A549 (cell line): ENCODE measurements around the gene MTFP1. TPM values are rescaled to one million over a fixed set of nuclear protein-coding genes. Genes with fewer than 3 reads are reported as not detected.

Experiments
- ATAC-seq, 2 experiments: fragments of 200-7000 bp in 1 of 2; fragments of >200 bp in 1 of 2; cut with Nextera tagmentation in 1 of 2; cut with Tn5 transposase in 1 of 2; 3 replicates each; pipeline versions ENCODE4 v1.8.0 to v1.9.1; 2018 to 2020; ENCODE audit warnings: mild to moderate bottlenecking in 1 of 2, moderate library complexity in 1 of 2
- CTCF ChIA-PET: fragments of 300-600 bp; sonication (Branson Sonifier 250); formaldehyde crosslinking; extraction: SDS; loops from one replicate; lab custom pipeline; 2021; ENCODE audit warnings: antibody characterized with exemption, inconsistent platforms; lab: Yijun Ruan, JAX
- POLR2A ChIA-PET: fragments of 350-600 bp; formaldehyde crosslinking; extraction: SDS; loops from one replicate; lab custom pipeline; 2021; ENCODE audit warnings: antibody characterized with exemption, inconsistent platforms; lab: Yijun Ruan, JAX
- DNase-seq, 2 experiments: peaks; one replicate each; pipeline versions ENCODE4 v3.0.0 to v3.0.0-alpha.2; 2011 to 2016; ENCODE audit warnings: low read depth in 1 of 2, low spot score in 1 of 2
- FAIRE-seq: peaks from 2 replicates; lab custom pipeline; 2011; peaks lifted over from hg19 to GRCh38; lab: Jason Lieb, UNC
- H3K27ac ChIP-seq, 2 experiments: fragments of >200 bp; sonication (Bioruptor Twin); formaldehyde crosslinking; 3 replicates each; pipeline ENCODE4 v1.5.1; 2016 to 2017
- H3K4me1 ChIP-seq: fragments of >200 bp; sonication (Bioruptor Twin); formaldehyde crosslinking; 3 replicates; pipeline ENCODE4 v1.6.1; 2016
- H3K4me2 ChIP-seq: fragments of >200 bp; sonication (Bioruptor Twin); formaldehyde crosslinking; 3 replicates; pipeline ENCODE4 v1.6.1; 2016
- H3K4me3 ChIP-seq: fragments of >200 bp; sonication (Bioruptor Twin); formaldehyde crosslinking; 3 replicates; pipeline ENCODE4 v1.5.1; 2016
- H3K9me3 ChIP-seq: fragments of >200 bp; sonication (Bioruptor Twin); formaldehyde crosslinking; 3 replicates; pipeline ENCODE4 v1.6.1; 2016
- CBX2 ChIP-seq: fragments of 200-600 bp; sonication (generic); IDR thresholded peaks from 2 replicates; pipeline ENCODE4 v1.6.1; 2016; ENCODE audit warnings: low read depth, mild to moderate bottlenecking, borderline replicate concordance
- CBX8 ChIP-seq: fragments of 200-600 bp; sonication (generic); IDR thresholded peaks from 2 replicates; pipeline ENCODE4 v1.6.1; 2016
- CEBPB ChIP-seq, 2 experiments: fragments of >200 bp in 1 of 2; sonication (Bioruptor Twin) in 1 of 2; formaldehyde crosslinking in 1 of 2; IDR thresholded peaks; 2 replicates each; pipeline ENCODE4 v1.6.1; 2012 to 2016
- EHF ChIP-seq: fragments of 250-450 bp; sonication (Bioruptor Pico); IDR thresholded peaks from 2 replicates; pipeline ENCODE4 v1.5.0; 2020; ENCODE audit warnings: mild to moderate bottlenecking
- EHMT2 ChIP-seq: fragments of 200-600 bp; sonication (generic); IDR thresholded peaks from 2 replicates; pipeline ENCODE4 v1.6.1; 2016; ENCODE audit warnings: antibody characterized with exemption, low read depth, mild to moderate bottlenecking, moderate library complexity
- EP300 ChIP-seq, 2 experiments: fragments of >200 bp; sonication (Bioruptor Twin); formaldehyde crosslinking; IDR thresholded peaks; 2 replicates in 1 of 2; 3 replicates in 1 of 2; pipeline ENCODE4 v1.6.1; 2016 to 2017
- ESRRA ChIP-seq: fragments of 150-350 bp; IDR thresholded peaks from 2 replicates; pipeline ENCODE4 v1.6.1; 2014; ENCODE audit warnings: mild to moderate bottlenecking, low read length, borderline replicate concordance
- FOSB ChIP-seq: fragments of 250-450 bp; sonication (Bioruptor Pico); IDR thresholded peaks from 2 replicates; pipeline ENCODE4 v1.5.0; 2020; ENCODE audit warnings: mild to moderate bottlenecking, moderate library complexity
- FOSL2 ChIP-seq, 2 experiments: fragments of 450-650 bp in 1 of 2; fragments of >200 bp in 1 of 2; sonication (Bioruptor Twin) in 1 of 2; formaldehyde crosslinking; IDR thresholded peaks; 2 replicates each; pipeline versions ENCODE4 v1.5.0 to v1.6.1; 2016 to 2020; ENCODE audit warnings: mild to moderate bottlenecking in 1 of 2, moderate library complexity in 1 of 2
- FOXS1 ChIP-seq: fragments of 250-450 bp; sonication (Bioruptor Pico); IDR thresholded peaks from 2 replicates; pipeline ENCODE4 v1.5.0; 2020; ENCODE audit warnings: mild to moderate bottlenecking, moderate library complexity
- HOXA7 ChIP-seq: fragments of 250-450 bp; sonication (Bioruptor Pico); IDR thresholded peaks from 2 replicates; pipeline ENCODE4 v1.5.0; 2020; ENCODE audit warnings: mild to moderate bottlenecking, moderate library complexity
- KDM1A ChIP-seq: fragments of 200-600 bp; sonication (generic); IDR thresholded peaks from 2 replicates; pipeline ENCODE4 v1.6.1; 2016; ENCODE audit warnings: low read depth, mild to moderate bottlenecking
- MAFK ChIP-seq: fragments of 450-650 bp; IDR thresholded peaks from 2 replicates; pipeline ENCODE4 v1.6.1; 2014; ENCODE audit not compliant: partially characterized antibody
- NPAS2 ChIP-seq: fragments of 250-450 bp; sonication (Bioruptor Pico); IDR thresholded peaks from 2 replicates; pipeline ENCODE4 v1.8.0; 2022; ENCODE audit warnings: mild to moderate bottlenecking, moderate library complexity, borderline replicate concordance
- PHF8 ChIP-seq: fragments of 200-600 bp; sonication (generic); IDR thresholded peaks from 2 replicates; pipeline ENCODE4 v1.6.1; 2016; ENCODE audit warnings: low read depth, mild to moderate bottlenecking, antibody characterized with exemption, moderate library complexity, borderline replicate concordance
- RAD21 ChIP-seq, 2 experiments: fragments of >200 bp in 1 of 2; sonication (Bioruptor Twin) in 1 of 2; formaldehyde crosslinking in 1 of 2; IDR thresholded peaks in 1 of 2; conservative IDR thresholded peaks in 1 of 2; 2 replicates in 1 of 2; 3 replicates in 1 of 2; pipeline ENCODE4 v1.6.1; 2012 to 2018; ENCODE audit warnings: inconsistent platforms in 1 of 2
- RARB ChIP-seq: fragments of 250-450 bp; sonication (Bioruptor Pico); IDR thresholded peaks from 2 replicates; pipeline ENCODE4 v1.8.0; 2021; ENCODE audit warnings: mild to moderate bottlenecking, moderate library complexity
- RCOR1 ChIP-seq: fragments of 150-350 bp; IDR thresholded peaks from 2 replicates; pipeline ENCODE4 v1.6.1; 2014; ENCODE audit warnings: antibody characterized with exemption, low read length, low read depth
- SMC3 ChIP-seq: fragments of >200 bp; sonication (Bioruptor Twin); formaldehyde crosslinking; IDR thresholded peaks from 3 replicates; pipeline ENCODE4 v1.6.1; 2018; ENCODE audit warnings: inconsistent platforms
- SREBF2 ChIP-seq: fragments of 450-650 bp; IDR thresholded peaks from 2 replicates; pipeline ENCODE4 v1.6.1; 2014; ENCODE audit warnings: mild to moderate bottlenecking, moderate library complexity
- WGBS: methylation state at CpG from one replicate; pipeline ENCODE4 v1.1.6; 2017; ENCODE audit errors: missing lambda C conversion rate; 5-methylcytosine and 5-hydroxymethylcytosine counted together
- polyA plus RNA-seq, 4 experiments: library from polyadenylated mRNA; depleted of rRNA in 3 of 4; stranded (reverse); fragments of >200 nt; fragmentation: RNase III in 1 of 4; extraction: RNeasy Plus Mini Kit Qiagen cat#74134 plus additional on column Dnase treatment in 1 of 4; gene quantifications; 2 replicates in 3 of 4; 3 replicates in 1 of 4; pipeline ENCODE4 v1.2.3, GENCODE V29; 2011 to 2017
- TF ChIP-seq, protein P1 (sequence below): IDR thresholded peaks from 2 replicates; pipeline ENCODE4 v1.6.1; 2012
- TF ChIP-seq, protein P2 (sequence below): fragments of 150-350 bp; IDR thresholded peaks from 2 replicates; pipeline ENCODE4 v1.6.1; 2014; ENCODE audit warnings: low read depth, mild to moderate bottlenecking, low read length

MTFP1 gene
- polyA plus RNA-seq, 2 of the 4 experiments (the other 2 are of a cell fraction) = 23.8 to 52.0 TPM

DNA sequence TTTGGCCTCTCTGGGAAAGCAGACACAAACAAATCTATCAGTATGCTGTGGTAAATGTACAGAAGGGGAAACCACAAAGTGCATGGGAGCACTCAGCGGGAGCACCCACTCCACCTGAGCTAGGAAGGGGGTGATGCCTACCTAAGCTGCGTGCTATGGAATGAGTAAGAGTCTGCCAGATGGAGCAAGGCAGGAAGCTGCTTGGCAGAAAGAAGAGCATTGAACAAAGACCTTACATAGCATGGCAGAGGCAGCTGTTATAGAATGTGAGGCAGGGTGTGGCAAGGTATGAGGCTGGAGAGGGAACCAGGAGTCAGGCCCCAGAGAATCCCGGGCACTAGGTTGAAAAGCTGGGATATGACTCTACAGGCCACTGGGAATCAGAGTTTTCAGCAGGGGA lies 13.8 kb upstream of the MTFP1 start:
- Histone ChIP-seq H3K4me2 (no peak overlapping the region), H3K27ac (no peak overlapping the region), H3K9me3 (no peaks in the 10 kb centered on the region), H3K4me3 (no peak overlapping the region)
- WGBS = 76% methylated on average over 3 of the region's 3 CpGs
- POLR2A ChIA-PET = interaction anchor here (0.8 kb wide), 1 partner anchor 15 kb away, joined by 3 read pairs; the partner anchor contains the start of gene SEC14L2
- ATAC-seq (no peak), FAIRE-seq (no peak), DNase-seq (no peak)
- no peak for TF ChIP-seq CBX2
- TF ChIP-seq RAD21 (conservative IDR thresholded peaks at IDR 0.05 in 1 of 2, IDR thresholded peaks at IDR 0.05 in 1 of 2) = no peak
- TF ChIP-seq PHF8 = no peak
- TF ChIP-seq KDM1A = no peak
- no peak for TF ChIP-seq RCOR1
- no peak for TF ChIP-seq FOSB (CRISPR knock-in tag)
- no peak for TF ChIP-seq CEBPB (IDR thresholded peaks at IDR 0.05)
- TF ChIP-seq, protein P1, sequence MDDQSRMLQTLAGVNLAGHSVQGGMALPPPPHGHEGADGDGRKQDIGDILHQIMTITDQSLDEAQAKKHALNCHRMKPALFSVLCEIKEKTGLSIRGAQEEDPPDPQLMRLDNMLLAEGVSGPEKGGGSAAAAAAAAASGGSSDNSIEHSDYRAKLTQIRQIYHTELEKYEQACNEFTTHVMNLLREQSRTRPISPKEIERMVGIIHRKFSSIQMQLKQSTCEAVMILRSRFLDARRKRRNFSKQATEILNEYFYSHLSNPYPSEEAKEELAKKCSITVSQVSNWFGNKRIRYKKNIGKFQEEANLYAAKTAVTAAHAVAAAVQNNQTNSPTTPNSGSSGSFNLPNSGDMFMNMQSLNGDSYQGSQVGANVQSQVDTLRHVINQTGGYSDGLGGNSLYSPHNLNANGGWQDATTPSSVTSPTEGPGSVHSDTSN = no peak
- no peak for TF ChIP-seq SREBF2
- no peak for TF ChIP-seq CBX8
- no peak for TF ChIP-seq FOXS1 (CRISPR knock-in tag)
- no peak for TF ChIP-seq EP300 (IDR thresholded peaks at IDR 0.05)
- TF ChIP-seq MAFK = no peak
- TF ChIP-seq EHF (CRISPR knock-in tag) = no peak
- TF ChIP-seq, protein P2, sequence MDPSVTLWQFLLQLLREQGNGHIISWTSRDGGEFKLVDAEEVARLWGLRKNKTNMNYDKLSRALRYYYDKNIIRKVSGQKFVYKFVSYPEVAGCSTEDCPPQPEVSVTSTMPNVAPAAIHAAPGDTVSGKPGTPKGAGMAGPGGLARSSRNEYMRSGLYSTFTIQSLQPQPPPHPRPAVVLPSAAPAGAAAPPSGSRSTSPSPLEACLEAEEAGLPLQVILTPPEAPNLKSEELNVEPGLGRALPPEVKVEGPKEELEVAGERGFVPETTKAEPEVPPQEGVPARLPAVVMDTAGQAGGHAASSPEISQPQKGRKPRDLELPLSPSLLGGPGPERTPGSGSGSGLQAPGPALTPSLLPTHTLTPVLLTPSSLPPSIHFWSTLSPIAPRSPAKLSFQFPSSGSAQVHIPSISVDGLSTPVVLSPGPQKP = no peak
- no peak for TF ChIP-seq NPAS2 (CRISPR knock-in tag)
- TF ChIP-seq SMC3 = no peak
- TF ChIP-seq, all 56 proteins: peak for 0
- H3K4me1 ChIP-seq = peaks cover 18% of the 10 kb centered on the region
- CTCF ChIA-PET = interaction anchor here (0.7 to 2.7 kb wide), 4 partner anchors 21 to 55 kb away, joined by 3 to 11 read pairs (median 6); partner anchors contain the start of genes CCDC157, RNF215 and SF3A1

DNA sequence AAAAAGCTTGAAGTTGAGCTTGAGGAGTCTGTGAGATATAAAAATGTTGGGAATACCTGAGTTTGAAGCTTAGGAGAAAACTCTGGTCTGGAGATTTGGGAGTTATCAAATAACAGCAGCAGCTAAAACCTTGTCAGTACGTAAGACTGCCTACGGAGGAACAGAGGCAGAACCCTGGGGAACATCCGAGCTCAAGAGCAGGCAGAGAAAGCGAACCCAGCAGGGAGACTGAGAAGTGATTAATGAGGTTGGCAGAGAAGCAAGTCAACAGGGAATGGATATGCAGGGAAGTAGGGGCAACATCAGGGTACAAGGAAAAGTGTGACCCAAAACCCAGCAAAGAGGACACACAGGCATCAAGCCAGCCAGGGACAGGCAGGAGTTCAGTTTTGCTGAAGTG lies 12.6 kb upstream of the MTFP1 start:
- no peak overlapping the region for H3K4me2 ChIP-seq
- no peak overlapping the region for H3K27ac ChIP-seq
- POLR2A ChIA-PET = interaction anchor here (1.8 kb wide), 1 partner anchor 12 kb away, joined by 5 read pairs; no protein-coding TSS in a partner anchor
- no peaks in the 10 kb centered on the region for H3K9me3 ChIP-seq
- H3K4me1 ChIP-seq = peaks cover 23% of the 10 kb centered on the region
- H3K4me3 ChIP-seq = no peak overlapping the region
- CTCF ChIA-PET = interaction anchor here (1.1 to 2.7 kb wide), 4 partner anchors 9 to 145 kb away, joined by 3 to 9 read pairs (median 6); partner anchors contain the start of genes CCDC157 and SF3A1
- FAIRE-seq (no peak), ATAC-seq (no peak), DNase-seq (no peak)
- 95% methylated on average over 4 of the region's 4 CpGs for WGBS
- TF ChIP-seq FOSL2 (IDR thresholded peaks at IDR 0.05) (no peak), FOSL2 (CRISPR knock-in tag; IDR thresholded peaks at IDR 0.05) (no peak), EHMT2 (no peak), CBX8 (no peak), ESRRA (no peak)

DNA sequence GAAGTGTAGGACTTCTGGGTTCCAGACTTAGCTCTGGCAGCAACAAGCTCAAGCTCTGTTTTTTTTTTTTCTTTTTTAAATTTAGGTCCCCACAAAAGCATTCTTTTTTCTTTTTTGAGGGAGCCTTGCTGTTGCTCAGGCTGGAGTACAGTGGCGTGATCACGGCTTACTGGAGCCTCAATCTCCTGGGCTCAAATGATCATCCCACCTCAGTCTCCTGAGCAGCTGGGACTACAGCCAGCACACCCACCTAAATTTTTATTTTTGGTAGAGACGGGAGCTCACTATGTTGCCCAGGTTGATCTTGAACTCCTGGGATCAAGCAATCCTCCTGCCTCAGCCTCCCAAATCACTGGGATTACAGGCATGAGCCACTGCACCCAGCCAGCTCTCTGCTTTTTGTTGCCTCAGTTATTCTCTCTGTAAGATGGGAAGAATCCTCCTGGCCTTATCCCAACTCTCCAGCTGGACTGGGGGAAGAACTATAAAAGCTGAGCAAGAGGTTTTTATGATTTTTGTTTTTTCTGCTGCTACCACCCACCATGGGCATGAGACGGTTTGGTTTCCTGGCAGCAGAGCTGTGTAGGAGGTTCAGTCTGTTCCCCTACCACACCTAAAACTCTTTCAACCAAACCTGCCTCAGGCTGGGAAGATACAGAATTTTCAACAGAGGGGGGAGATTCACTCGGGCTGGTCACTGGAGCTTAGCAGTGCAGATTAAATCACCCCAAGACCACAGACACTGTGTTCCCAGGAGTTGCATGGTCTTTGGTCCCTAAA lies 11.6 kb upstream of the MTFP1 start:
- H3K27ac ChIP-seq = peak overlapping the region in 1 of 2 experiments; percentile 38; a peak in 1 of 6 replicates
- no peak for DNase-seq
- no peak for FAIRE-seq

More for the DNA sequence above, 11.6 kb upstream of the MTFP1 start:
- WGBS = 91% methylated on average over 5 of the region's 5 CpGs
- Histone ChIP-seq H3K4me3 (no peak overlapping the region), H3K9me3 (no peaks in the 10 kb centered on the region), H3K4me2 (no peak overlapping the region), H3K4me1 (peaks cover 23% of the 10 kb centered on the region)
- ATAC-seq = no peak
- TF ChIP-seq HOXA7 (CRISPR knock-in tag) = no peak
- TF ChIP-seq RARB (CRISPR knock-in tag) = no peak
- CTCF ChIA-PET = interaction anchor here (0.7 to 1.3 kb wide), 5 partner anchors 8 to 144 kb away, joined by 3 to 6 read pairs (median 4); partner anchors contain the start of gene SEC14L2
- POLR2A ChIA-PET = interaction anchor here (0.9 to 1.8 kb wide), 2 partner anchors 9 to 11 kb away, joined by 5 to 6 read pairs; no protein-coding TSS in a partner anchor
